Mesenchymal stem cell (in vitro differentiated cells and primary cell): ENCODE results near the gene TRAPPC10.

Source experiments
- DNase-seq: peaks from one replicate; pipeline ENCODE4 v3.0.0-alpha.2; 2013
- H2AFZ ChIP-seq: one replicate; pipeline ENCODE4 v1.6.1; 2013; ENCODE audit warnings: low read depth, mild to moderate bottlenecking, control low read depth, inconsistent platforms, low read length, moderate library complexity
- H2AK5ac ChIP-seq: 2 replicates; pipeline ENCODE4 v1.6.1; 2013; ENCODE audit warnings: low read length, moderate library complexity, mild to moderate bottlenecking, inconsistent platforms; ENCODE audit not compliant: severe bottlenecking
- H2BK120ac ChIP-seq: one replicate; pipeline ENCODE4 v1.6.1; 2013; ENCODE audit warnings: low read depth, mild to moderate bottlenecking, inconsistent platforms, low read length, moderate library complexity
- H2BK12ac ChIP-seq, 2 experiments: one replicate each; pipeline ENCODE4 v1.6.1; 2013; ENCODE audit warnings: inconsistent platforms in 2 of 2, low read length in 2 of 2, mild to moderate bottlenecking in 2 of 2, moderate library complexity in 2 of 2, control low read depth in 1 of 2
- H2BK15ac ChIP-seq: one replicate; pipeline ENCODE4 v1.6.1; 2013; ENCODE audit warnings: mild to moderate bottlenecking, low read depth, inconsistent platforms; ENCODE audit not compliant: poor library complexity, severe bottlenecking
- H2BK5ac ChIP-seq: 2 replicates; pipeline ENCODE4 v1.6.1; 2013; ENCODE audit warnings: low read depth, mild to moderate bottlenecking, low read length, control low read depth, inconsistent platforms; ENCODE audit not compliant: poor library complexity, severe bottlenecking
- H3K14ac ChIP-seq, 2 experiments: one replicate each; pipeline ENCODE4 v1.6.1; 2013; ENCODE audit warnings: inconsistent platforms in 2 of 2, low read length in 2 of 2, control low read depth in 1 of 2, mild to moderate bottlenecking in 1 of 2, moderate library complexity in 1 of 2
- H3K18ac ChIP-seq, 2 experiments: one replicate each; pipeline ENCODE4 v1.6.1; 2013; ENCODE audit warnings: inconsistent platforms in 2 of 2, low read length in 2 of 2, control low read depth in 1 of 2, low read depth in 1 of 2, mild to moderate bottlenecking in 1 of 2
- H3K23ac ChIP-seq, 2 experiments: one replicate each; pipeline ENCODE4 v1.6.1; 2013; ENCODE audit warnings: inconsistent platforms in 2 of 2, low read length in 2 of 2, mild to moderate bottlenecking in 2 of 2, moderate library complexity in 2 of 2, control low read depth in 1 of 2
- H3K27ac ChIP-seq: 2 replicates; pipeline ENCODE4 v1.5.1; 2013; ENCODE audit warnings: mild to moderate bottlenecking, moderate library complexity, low read length, control low read depth, inconsistent platforms; ENCODE audit not compliant: poor library complexity, severe bottlenecking
- H3K27me3 ChIP-seq, 2 experiments: 2 replicates each; pipeline versions ENCODE4 v1.6.1 to v1.7.0; 2013; ENCODE audit warnings: low read length in 2 of 2, mild to moderate bottlenecking in 2 of 2, moderate library complexity in 2 of 2, control low read depth in 1 of 2, inconsistent platforms in 1 of 2; ENCODE audit not compliant: control insufficient read depth in 1 of 2, insufficient read depth in 1 of 2
- H3K36me3 ChIP-seq, 2 experiments: 2 replicates each; pipeline versions ENCODE4 v1.6.1 to v1.7.0; 2013; ENCODE audit warnings: low read length in 2 of 2, control low read depth in 1 of 2, inconsistent platforms in 1 of 2, low read depth in 1 of 2, mild to moderate bottlenecking in 1 of 2; ENCODE audit not compliant: insufficient read depth in 2 of 2, control insufficient read depth in 1 of 2
- H3K4ac ChIP-seq, 2 experiments: one replicate each; pipeline ENCODE4 v1.6.1; 2013; ENCODE audit warnings: inconsistent platforms in 2 of 2, low read length in 2 of 2, mild to moderate bottlenecking in 2 of 2, moderate library complexity in 2 of 2, control low read depth in 1 of 2, low read depth in 1 of 2
- H3K4me1 ChIP-seq: 2 replicates; pipeline ENCODE4 v1.6.1; 2013; ENCODE audit warnings: low read depth, low read length, control low read depth; ENCODE audit not compliant: control insufficient read depth, insufficient read depth
- H3K4me2 ChIP-seq: 2 replicates; pipeline ENCODE4 v1.6.1; 2013; ENCODE audit warnings: low read length, mild to moderate bottlenecking, inconsistent platforms; ENCODE audit not compliant: poor library complexity, severe bottlenecking
- H3K4me3 ChIP-seq, 2 experiments: 2 replicates each; pipeline versions ENCODE4 v1.5.1 to v1.7.0; 2013; ENCODE audit warnings: low read length in 2 of 2, mild to moderate bottlenecking in 2 of 2, control low read depth in 1 of 2, low read depth in 1 of 2; ENCODE audit not compliant: insufficient read depth in 1 of 2
- H3K79me1 ChIP-seq: replicated peaks from 2 replicates; pipeline ENCODE4 v1.6.1; 2013; ENCODE audit warnings: mild to moderate bottlenecking, control low read depth, low read length, inconsistent platforms; ENCODE audit not compliant: poor library complexity, severe bottlenecking
- H3K9ac ChIP-seq: 2 replicates; pipeline ENCODE4 v1.7.0; 2013; ENCODE audit warnings: mild to moderate bottlenecking, low read length, moderate library complexity
- H3K9me3 ChIP-seq: 2 replicates; pipeline ENCODE4 v1.7.0; 2013; ENCODE audit warnings: mild to moderate bottlenecking, low read length; ENCODE audit not compliant: control insufficient read depth
- H4K8ac ChIP-seq: one replicate; pipeline ENCODE4 v1.6.1; 2013; ENCODE audit warnings: inconsistent platforms, mild to moderate bottlenecking, low read length, moderate library complexity
- H4K91ac ChIP-seq: one replicate; pipeline ENCODE4 v1.6.1; 2013; ENCODE audit warnings: mild to moderate bottlenecking, low read length, inconsistent platforms
- WGBS: methylation state at CpG from one replicate; pipeline ENCODE4 v1.1.7; 2013; ENCODE audit warnings: mixed read lengths; 5-methylcytosine and 5-hydroxymethylcytosine counted together

Gene TRAPPC10

GRCh38 chr21:43994085-43994484 lies 18.0 kb upstream of the TRAPPC10 start:
- no peak overlapping the region for H3K4ac ChIP-seq
- 83% methylated on average over 11 of the region's 11 CpGs for WGBS
- H3K18ac ChIP-seq: no peak overlapping the region
- no peak overlapping the region for H3K4me2 ChIP-seq
- no peak overlapping the region for H3K23ac ChIP-seq
- H3K9me3 ChIP-seq: no peaks in the 10 kb centered on the region
- H3K4me1 ChIP-seq: no peaks in the 10 kb centered on the region
- peaks cover 0 to 17% of the 10 kb centered on the region in 2 experiments for H3K27me3 ChIP-seq
- H3K4me3 ChIP-seq: no peak overlapping the region
- no peaks in the 10 kb centered on the region for H3K36me3 ChIP-seq
- no peak overlapping the region for H2BK5ac ChIP-seq
- H3K14ac ChIP-seq: no peak overlapping the region
- no peak overlapping the region for H2BK12ac ChIP-seq
- no peak overlapping the region for H2AK5ac ChIP-seq
- no peak overlapping the region for H3K9ac ChIP-seq
- no peak overlapping the region for H2AFZ ChIP-seq
- DNase-seq: no peak
- H3K79me1 ChIP-seq: no peaks in the 10 kb centered on the region
- no peak overlapping the region for H2BK15ac ChIP-seq
- H3K27ac ChIP-seq: no peak overlapping the region
- no peak overlapping the region for H4K8ac ChIP-seq
- no peak overlapping the region for H2BK120ac ChIP-seq
- H4K91ac ChIP-seq: no peak overlapping the region

- Histone ChIP-seq H3K14ac (no peak overlapping the region), H2BK15ac (no peak overlapping the region), H4K8ac (no peak overlapping the region), H2BK5ac (no peak overlapping the region), H3K4me2 (no peak overlapping the region), H3K4me3 (no peak overlapping the region), H3K18ac (no peak overlapping the region), H3K9ac (no peak overlapping the region), H3K27me3 (peaks cover 0 to 13% of the 10 kb centered on the region in 2 experiments), H3K9me3 (no peaks in the 10 kb centered on the region), H3K36me3 (no peaks in the 10 kb centered on the region), H3K4ac (no peak overlapping the region), H2BK120ac (no peak overlapping the region), H2BK12ac (no peak overlapping the region), H4K91ac (no peak overlapping the region), H2AFZ (no peak overlapping the region), H2AK5ac (no peak overlapping the region), H3K27ac (no peak overlapping the region), H3K79me1 (no peaks in the 10 kb centered on the region), H3K23ac (no peak overlapping the region), H3K4me1 (no peaks in the 10 kb centered on the region)
- WGBS: 96% methylated on average over 9 of the region's 9 CpGs
- DNase-seq: no peak
Observed at GRCh38 chr21:43994646-43995045, 17.5 kb upstream of the TRAPPC10 start.

DNA sequence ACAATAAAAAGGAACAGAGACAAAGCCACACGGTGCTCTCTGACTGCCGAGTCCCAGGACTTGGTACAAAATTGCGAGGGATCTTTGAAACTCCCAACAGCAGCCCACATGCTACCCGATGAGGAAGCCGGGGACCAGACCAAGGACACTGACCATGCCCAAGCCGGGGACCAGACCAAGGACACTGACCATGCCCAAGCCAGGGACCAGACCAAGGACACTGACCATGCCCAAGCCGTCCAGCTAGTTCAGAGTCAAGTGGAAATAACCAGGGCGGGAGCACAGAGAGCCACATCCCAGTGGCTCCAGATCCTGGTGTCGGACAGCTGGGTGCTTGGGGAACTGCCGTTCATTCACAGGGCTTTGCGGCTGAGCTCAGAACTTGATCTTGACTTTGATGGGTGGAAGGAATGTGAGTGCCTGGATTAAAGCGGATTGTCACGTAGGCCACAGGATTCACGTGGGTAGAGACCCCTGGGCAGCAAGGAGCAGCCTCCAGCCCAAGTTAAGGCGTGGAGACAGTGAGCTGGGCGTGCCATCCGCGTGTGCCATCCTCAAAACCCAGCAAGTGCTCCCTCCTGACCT lies 16.5 kb upstream of the TRAPPC10 start:
- WGBS: 93% methylated on average over 18 of the region's 18 CpGs
- Histone ChIP-seq H3K14ac (no peak overlapping the region), H2AK5ac (no peak overlapping the region)

GRCh38 chr21:43997766-43998742 lies 14.1 kb upstream of the TRAPPC10 start:
- no peak overlapping the region for H2BK12ac ChIP-seq
- no peak overlapping the region for H2BK15ac ChIP-seq
- WGBS: 77% methylated on average over 5 of the region's 5 CpGs
- H2AK5ac ChIP-seq: no peak overlapping the region
- no peak overlapping the region for H3K9ac ChIP-seq
- H3K18ac ChIP-seq: no peak overlapping the region
- no peak overlapping the region for H3K4me2 ChIP-seq
- no peak overlapping the region for H2AFZ ChIP-seq
- no peaks in the 10 kb centered on the region for H3K79me1 ChIP-seq
- H3K4ac ChIP-seq: no peak overlapping the region
- peaks cover 0 to 8% of the 10 kb centered on the region in 2 experiments for H3K27me3 ChIP-seq
- no peak overlapping the region for H2BK120ac ChIP-seq
- no peak overlapping the region for H3K27ac ChIP-seq
- H3K4me3 ChIP-seq: no peak overlapping the region
- H4K91ac ChIP-seq: no peak overlapping the region
- no peaks in the 10 kb centered on the region for H3K9me3 ChIP-seq
- no peak overlapping the region for H3K23ac ChIP-seq
- H2BK5ac ChIP-seq: no peak overlapping the region
- no peak for DNase-seq
- no peaks in the 10 kb centered on the region for H3K4me1 ChIP-seq
- H3K14ac ChIP-seq: no peak overlapping the region
- no peak overlapping the region for H4K8ac ChIP-seq
- no peaks in the 10 kb centered on the region for H3K36me3 ChIP-seq

More for the DNA sequence above, 16.5 kb upstream of the TRAPPC10 start:
- no peak for DNase-seq
- H3K36me3 ChIP-seq: no peaks in the 10 kb centered on the region
- no peaks in the 10 kb centered on the region for H3K4me1 ChIP-seq
- H3K4ac ChIP-seq: no peak overlapping the region
- no peak overlapping the region for H4K91ac ChIP-seq
- peaks cover 0 to 13% of the 10 kb centered on the region in 2 experiments for H3K27me3 ChIP-seq
- no peak overlapping the region for H3K23ac ChIP-seq
- H2BK12ac ChIP-seq: no peak overlapping the region
- H3K9me3 ChIP-seq: no peaks in the 10 kb centered on the region
- no peak overlapping the region for H2BK15ac ChIP-seq
- no peak overlapping the region for H2BK5ac ChIP-seq
- H3K27ac ChIP-seq: no peak overlapping the region
- H3K4me3 ChIP-seq: no peak overlapping the region
- H2BK120ac ChIP-seq: no peak overlapping the region
- no peak overlapping the region for H4K8ac ChIP-seq
- H3K18ac ChIP-seq: no peak overlapping the region
- H3K79me1 ChIP-seq: no peaks in the 10 kb centered on the region
- H3K4me2 ChIP-seq: no peak overlapping the region
- no peak overlapping the region for H2AFZ ChIP-seq
- no peak overlapping the region for H3K9ac ChIP-seq
